Neural crest cell (in vitro differentiated cells): ENCODE data around the gene MAGI2. TPM values are rescaled to one million over a fixed set of nuclear protein-coding genes. Genes with fewer than 3 reads are reported as not detected.

ENCODE experiments used
- DNase-seq: peaks from one replicate; pipeline ENCODE4 v3.0.0; 2021; ENCODE audit warnings: low read depth, mixed read lengths, low spot score
- H3K27ac Mint-ChIP-seq: one replicate; pipeline ENCODE4 v1.8.0; 2021; ENCODE audit warnings: mild to moderate bottlenecking, mixed read lengths; ENCODE audit not compliant: unreplicated experiment
- H3K27me3 Mint-ChIP-seq: 2 replicates; pipeline ENCODE4 v1.8.0; 2021; ENCODE audit warnings: low read depth, mild to moderate bottlenecking, mixed read lengths
- H3K36me3 Mint-ChIP-seq: 2 replicates; pipeline ENCODE4 v1.8.0; 2021; ENCODE audit warnings: low read depth, mild to moderate bottlenecking, mixed read lengths
- H3K4me1 Mint-ChIP-seq: 2 replicates; pipeline ENCODE4 v1.8.0; 2021; ENCODE audit warnings: mixed read lengths
- H3K4me3 Mint-ChIP-seq: one replicate; pipeline ENCODE4 v1.8.0; 2021; ENCODE audit warnings: mild to moderate bottlenecking, mixed read lengths
- H3K9me3 Mint-ChIP-seq: 2 replicates; pipeline ENCODE4 v1.8.0; 2021; ENCODE audit warnings: mixed read lengths
- CTCF ChIP-seq: fragments of 200-600 bp; sonication (generic); conservative IDR thresholded peaks from 2 replicates; pipeline ENCODE4 v1.5.0; 2021; ENCODE audit warnings: antibody characterized with exemption, mild to moderate bottlenecking
- total RNA-seq: library from RNA; stranded (reverse); gene quantifications from 2 replicates; pipeline ENCODE4 v1.2.1, GENCODE V29; 2021

MAGI2 gene
- total RNA-seq, 1 donor from 2014 or later = 10.0 TPM

- Mint-ChIP-seq H3K36me3 (no peaks in the 10 kb centered on the region), H3K4me3 (no peak overlapping the region), H3K27ac (no peak overlapping the region), H3K27me3 (no peaks in the 10 kb centered on the region), H3K4me1 (no peaks in the 10 kb centered on the region), H3K9me3 (no peaks in the 10 kb centered on the region)
- no peak for DNase-seq
- TF ChIP-seq CTCF = no peak
These were observed 1235.4 kb downstream of the MAGI2 start for GRCh38 chr7:78218051-78218450.

- Mint-ChIP-seq H3K27ac (no peak overlapping the region), H3K9me3 (no peaks in the 10 kb centered on the region), H3K36me3 (no peaks in the 10 kb centered on the region), H3K4me3 (no peak overlapping the region), H3K27me3 (no peaks in the 10 kb centered on the region), H3K4me1 (no peaks in the 10 kb centered on the region)
- TF ChIP-seq CTCF = no peak
- DNase-seq = no peak
These were observed 1238.3 kb downstream of the MAGI2 start for GRCh38 chr7:78215199-78215598.

- Mint-ChIP-seq H3K4me3 (no peak overlapping the region), H3K4me1 (no peaks in the 10 kb centered on the region), H3K9me3 (peaks cover 2% of the 10 kb centered on the region), H3K36me3 (peaks cover 2% of the 10 kb centered on the region), H3K27ac (no peak overlapping the region), H3K27me3 (no peaks in the 10 kb centered on the region)
- DNase-seq = no peak
- TF ChIP-seq CTCF = no peak
These were observed 1240.1 kb downstream of the MAGI2 start for GRCh38 chr7:78213402-78213801.

GRCh38 chr7:78212476-78213060 is 1240.9 kb downstream of the MAGI2 start:
- Mint-ChIP-seq H3K4me1 (peaks cover 2% of the 10 kb centered on the region), H3K27me3 (no peaks in the 10 kb centered on the region), H3K27ac (no peak overlapping the region), H3K9me3 (peaks cover 2% of the 10 kb centered on the region), H3K4me3 (no peak overlapping the region), H3K36me3 (peaks cover 2% of the 10 kb centered on the region)
- no peak for DNase-seq
- TF ChIP-seq CTCF = no peak

- peaks cover 12% of the 10 kb centered on the region for H3K4me1 Mint-ChIP-seq
- H3K27me3 Mint-ChIP-seq = no peaks in the 10 kb centered on the region
- TF ChIP-seq CTCF = no peak
- H3K9me3 Mint-ChIP-seq = peaks cover 2% of the 10 kb centered on the region
- no peak overlapping the region for H3K27ac Mint-ChIP-seq
- no peak overlapping the region for H3K4me3 Mint-ChIP-seq
- H3K36me3 Mint-ChIP-seq = peaks cover 2% of the 10 kb centered on the region
- no peak for DNase-seq
These were observed 1246.2 kb downstream of the MAGI2 start for GRCh38 chr7:78207269-78207668.
